ENCODE data around the gene LAMB4.

LAMB4 gene

DNA sequence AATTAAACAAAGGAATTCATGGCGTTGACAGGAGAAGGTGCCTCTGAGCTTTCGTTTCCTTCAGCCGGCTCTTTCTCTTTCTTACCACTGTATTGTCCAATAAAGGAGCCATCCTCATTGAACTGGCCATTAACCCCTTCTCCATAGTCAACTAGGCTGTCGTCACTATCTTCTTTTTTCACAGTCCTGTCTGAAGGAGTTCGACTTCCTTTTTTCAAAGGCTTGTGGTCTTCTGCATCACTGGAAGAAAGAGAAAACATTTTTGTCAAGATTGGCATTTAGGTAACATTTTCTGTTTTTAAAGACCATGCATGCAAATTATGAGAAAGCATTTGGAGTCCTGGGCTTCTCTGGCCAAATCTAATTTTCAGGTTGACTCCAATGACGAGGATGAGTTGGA is 19.7 kb upstream of the LAMB4 start:
- DNase-seq (ENCODE audit: low read depth): no peak
- H3K4me3 ChIP-seq (ENCODE audit: low read length): no peak overlapping the region
- TF ChIP-seq, protein P1, sequence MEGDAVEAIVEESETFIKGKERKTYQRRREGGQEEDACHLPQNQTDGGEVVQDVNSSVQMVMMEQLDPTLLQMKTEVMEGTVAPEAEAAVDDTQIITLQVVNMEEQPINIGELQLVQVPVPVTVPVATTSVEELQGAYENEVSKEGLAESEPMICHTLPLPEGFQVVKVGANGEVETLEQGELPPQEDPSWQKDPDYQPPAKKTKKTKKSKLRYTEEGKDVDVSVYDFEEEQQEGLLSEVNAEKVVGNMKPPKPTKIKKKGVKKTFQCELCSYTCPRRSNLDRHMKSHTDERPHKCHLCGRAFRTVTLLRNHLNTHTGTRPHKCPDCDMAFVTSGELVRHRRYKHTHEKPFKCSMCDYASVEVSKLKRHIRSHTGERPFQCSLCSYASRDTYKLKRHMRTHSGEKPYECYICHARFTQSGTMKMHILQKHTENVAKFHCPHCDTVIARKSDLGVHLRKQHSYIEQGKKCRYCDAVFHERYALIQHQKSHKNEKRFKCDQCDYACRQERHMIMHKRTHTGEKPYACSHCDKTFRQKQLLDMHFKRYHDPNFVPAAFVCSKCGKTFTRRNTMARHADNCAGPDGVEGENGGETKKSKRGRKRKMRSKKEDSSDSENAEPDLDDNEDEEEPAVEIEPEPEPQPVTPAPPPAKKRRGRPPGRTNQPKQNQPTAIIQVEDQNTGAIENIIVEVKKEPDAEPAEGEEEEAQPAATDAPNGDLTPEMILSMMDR (conservative IDR thresholded peaks at IDR 0.05; ENCODE audit: low read length): no peak

DNA sequence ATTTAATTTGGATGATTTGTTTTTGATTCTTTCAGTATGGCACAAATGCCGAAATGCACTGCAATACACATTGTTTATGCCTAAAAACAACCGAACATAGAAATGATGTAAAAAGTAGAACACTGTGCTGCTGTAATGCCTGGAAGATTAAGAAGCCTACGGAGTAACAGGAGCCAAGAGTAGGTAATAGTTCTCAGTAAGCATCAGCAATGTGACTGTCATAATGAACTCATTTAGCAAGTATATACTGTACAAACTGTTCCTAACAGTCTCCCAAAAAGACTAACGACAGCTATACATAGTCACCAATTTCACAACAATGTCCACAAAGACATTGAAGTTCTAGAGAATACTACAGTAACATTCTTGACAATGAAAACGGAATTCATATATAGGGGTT is 19.0 kb upstream of the LAMB4 start:
- DNase-seq (ENCODE audit: low read depth): no peak
- no peak overlapping the region for H3K4me3 ChIP-seq (ENCODE audit: low read length)
- TF ChIP-seq, protein P1 (conservative IDR thresholded peaks at IDR 0.05; ENCODE audit: low read length): no peak

DNA sequence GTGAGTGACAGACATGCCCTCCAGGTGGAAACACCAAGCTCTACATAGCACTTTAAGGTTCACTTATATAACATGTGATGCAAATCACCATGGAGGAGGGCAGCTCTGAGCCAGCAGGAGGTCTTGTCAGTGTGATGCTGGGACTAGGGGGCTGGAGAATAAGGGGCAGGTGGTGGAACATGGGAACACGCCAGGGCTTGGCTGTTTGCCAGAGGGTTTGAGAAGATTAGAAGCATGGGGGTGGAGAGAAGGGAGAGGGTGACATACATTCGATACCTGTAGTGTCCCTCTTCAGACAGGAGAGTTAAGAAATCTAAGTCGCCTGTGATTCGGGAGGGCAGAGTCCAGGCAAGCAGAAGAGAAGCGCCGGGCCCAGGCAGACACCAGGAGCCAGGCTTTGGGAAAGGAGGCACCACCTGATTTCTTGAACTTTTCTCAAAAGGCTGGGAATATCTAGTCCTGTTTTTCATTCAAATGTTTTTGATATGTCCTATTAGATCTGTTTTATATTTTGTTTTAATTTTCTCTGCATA is 16.9 kb upstream of the LAMB4 start:
- TF ChIP-seq, protein P1 (conservative IDR thresholded peaks at IDR 0.05; ENCODE audit: low read length): no peak
- no peak for DNase-seq (ENCODE audit: low read depth)
- no peak overlapping the region for H3K4me3 ChIP-seq (ENCODE audit: low read length)

DNA sequence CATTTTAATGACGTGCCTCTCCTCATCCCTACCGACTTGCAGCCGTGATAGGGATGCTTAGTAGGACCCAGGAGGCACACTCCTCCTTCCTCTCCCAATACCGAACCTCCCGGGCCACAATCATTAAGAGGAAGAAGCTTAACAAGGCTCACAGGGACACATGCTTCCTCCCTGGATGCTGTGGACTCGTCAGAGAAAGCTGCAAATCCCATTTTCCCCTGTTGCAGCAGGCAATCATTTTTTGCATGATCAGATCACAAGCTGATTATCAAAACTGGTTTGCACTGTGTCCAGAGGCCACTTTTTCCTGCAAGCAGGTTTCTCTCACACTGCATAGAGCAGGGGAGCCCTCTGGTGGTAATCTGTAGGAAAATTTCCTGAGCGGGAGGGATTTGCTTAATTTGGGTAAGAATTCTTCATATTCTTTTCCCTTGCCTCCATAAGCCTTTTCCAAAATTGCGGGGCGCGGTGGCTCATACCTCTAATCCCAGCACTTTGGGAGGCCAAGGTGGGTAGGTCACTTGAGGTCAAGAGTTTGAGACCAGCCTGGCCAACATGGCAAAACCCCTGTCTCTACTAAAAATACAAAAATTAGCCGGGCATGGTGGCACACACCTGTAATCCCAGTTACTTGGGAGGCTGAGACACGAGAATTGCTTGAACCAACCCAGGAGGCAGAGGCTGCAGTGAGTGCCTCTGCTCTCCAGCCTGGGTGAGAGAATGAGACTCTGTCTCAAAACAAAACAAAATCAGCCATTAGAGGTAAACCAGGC is 16.1 kb upstream of the LAMB4 start:
- peak; percentile 80 for DNase-seq (ENCODE audit: low read depth)
- peak overlapping the region; percentile 33 for H3K4me3 ChIP-seq (ENCODE audit: low read length)
- TF ChIP-seq, protein P1 (conservative IDR thresholded peaks at IDR 0.05; ENCODE audit: low read length): peak; percentile 98

DNA sequence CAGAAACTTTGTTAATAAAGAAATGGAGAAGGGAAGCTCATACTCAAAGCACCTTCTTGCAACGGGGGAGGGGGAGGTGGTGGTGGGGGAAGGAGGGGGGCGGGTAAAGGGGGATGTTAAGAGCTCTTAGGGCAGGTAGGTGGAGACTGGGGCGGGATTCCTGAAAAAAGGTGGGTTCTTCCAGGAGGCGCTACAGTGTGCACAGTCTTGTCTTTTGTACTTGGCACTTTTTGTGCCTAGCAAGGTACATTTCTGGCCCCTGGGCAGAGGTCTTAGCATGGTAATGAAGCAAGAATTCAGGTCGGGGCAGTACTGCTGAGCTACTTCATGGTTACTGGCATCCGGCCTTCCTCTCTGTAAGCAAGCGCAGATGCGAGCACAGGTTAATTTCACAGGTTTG is 15.2 kb upstream of the LAMB4 start:
- TF ChIP-seq, protein P1 (conservative IDR thresholded peaks at IDR 0.05; ENCODE audit: low read length): no peak
- no peak for DNase-seq (ENCODE audit: low read depth)
- H3K4me3 ChIP-seq (ENCODE audit: low read length): no peak overlapping the region

DNA sequence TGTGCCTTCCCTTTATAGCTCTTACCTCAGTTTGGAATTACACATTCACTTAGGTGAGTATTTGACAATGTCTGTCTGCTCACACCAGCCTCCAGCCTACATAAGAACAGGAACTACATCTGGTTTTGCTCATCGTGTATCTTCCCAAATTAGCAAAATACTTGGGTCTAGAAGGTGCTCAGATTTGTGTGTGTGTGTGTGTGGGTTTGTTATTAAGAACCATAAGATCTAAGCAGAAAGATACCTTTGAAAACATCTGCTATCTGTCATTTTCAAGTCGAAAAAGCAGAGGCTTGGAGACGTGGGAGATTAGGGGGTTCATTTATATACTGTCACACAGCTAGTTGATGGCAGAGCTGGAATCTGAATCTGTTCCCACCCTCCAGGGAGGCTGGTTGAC is 14.8 kb upstream of the LAMB4 start:
- TF ChIP-seq, protein P1 (conservative IDR thresholded peaks at IDR 0.05; ENCODE audit: low read length): no peak
- H3K4me3 ChIP-seq (ENCODE audit: low read length): no peak overlapping the region
- DNase-seq (ENCODE audit: low read depth): no peak
